GM21515 (cell line): ENCODE data around the gene FBXL16.
"Not testable (repeated sequence)": the region's sequence is repeated elsewhere in the genome, so short reads cannot be mapped to it uniquely, and the experiment has no call there.

Source experiments
- ATAC-seq: cut with Tn5 transposase; IDR thresholded peaks from one replicate; pipeline ENCODE4 v1.9.1; 2021; ENCODE audit not compliant: unreplicated experiment

FBXL16 gene

DNA sequence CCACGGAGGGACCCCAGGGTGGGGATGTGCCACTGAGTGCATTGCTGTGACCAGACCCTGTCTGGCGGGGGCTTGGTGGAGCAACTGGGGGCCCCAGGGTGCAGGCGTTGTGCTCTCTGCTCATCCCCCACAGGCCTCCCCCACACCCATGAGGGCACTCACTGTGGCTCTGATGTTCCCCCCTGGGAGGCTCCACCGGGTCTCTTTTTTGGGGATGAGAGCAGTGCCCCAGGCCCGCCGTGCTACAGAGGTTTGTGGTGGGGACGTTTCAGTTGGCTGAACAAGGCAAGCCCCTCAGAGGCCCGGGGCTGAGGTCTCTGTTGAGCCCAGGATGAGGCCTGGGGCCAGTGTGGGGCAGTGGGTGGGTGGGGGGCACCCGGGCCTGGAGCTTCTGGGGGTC lies 18.1 kb upstream of the FBXL16 start:
- no peak for ATAC-seq

DNA sequence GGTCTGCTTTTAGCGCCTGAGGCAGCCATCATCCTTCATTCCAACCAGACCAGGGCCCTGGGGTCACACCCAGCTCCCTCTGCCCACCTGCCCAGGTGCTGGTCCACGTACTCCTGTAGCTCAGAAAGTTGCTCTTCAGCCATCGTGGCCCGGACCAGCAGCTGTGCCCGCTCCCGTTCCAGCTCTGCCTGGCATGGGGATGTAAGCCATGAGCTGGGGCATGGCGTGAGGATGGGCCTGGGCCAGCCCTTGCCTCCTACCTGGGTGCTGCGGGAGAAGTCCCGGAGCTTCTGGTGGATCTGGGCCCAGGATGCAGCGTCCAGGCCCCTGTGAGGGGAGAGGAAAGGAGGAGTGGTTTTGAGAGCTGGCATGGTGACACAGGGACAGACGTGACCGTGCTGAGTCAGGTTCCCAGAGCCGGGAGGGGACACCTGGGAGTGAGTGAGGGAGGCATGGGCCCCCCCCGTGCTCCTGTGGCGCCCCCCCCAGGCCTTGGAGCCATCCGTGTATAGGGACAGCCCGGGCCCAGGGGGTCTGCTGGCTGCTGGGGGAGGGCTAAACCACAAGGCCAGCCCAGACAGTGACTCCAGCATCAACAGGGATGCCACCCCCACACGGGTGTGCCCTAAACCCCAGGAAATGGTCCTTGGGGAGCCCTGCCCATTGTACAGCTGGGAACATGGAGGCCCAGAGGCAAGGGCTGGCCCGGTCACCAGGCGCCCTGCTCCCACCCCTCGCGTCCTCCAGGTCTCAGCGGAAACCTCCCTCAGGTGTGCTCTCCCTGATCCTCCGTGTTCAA lies 17.4 kb upstream of the FBXL16 start:
- no peak for ATAC-seq

DNA sequence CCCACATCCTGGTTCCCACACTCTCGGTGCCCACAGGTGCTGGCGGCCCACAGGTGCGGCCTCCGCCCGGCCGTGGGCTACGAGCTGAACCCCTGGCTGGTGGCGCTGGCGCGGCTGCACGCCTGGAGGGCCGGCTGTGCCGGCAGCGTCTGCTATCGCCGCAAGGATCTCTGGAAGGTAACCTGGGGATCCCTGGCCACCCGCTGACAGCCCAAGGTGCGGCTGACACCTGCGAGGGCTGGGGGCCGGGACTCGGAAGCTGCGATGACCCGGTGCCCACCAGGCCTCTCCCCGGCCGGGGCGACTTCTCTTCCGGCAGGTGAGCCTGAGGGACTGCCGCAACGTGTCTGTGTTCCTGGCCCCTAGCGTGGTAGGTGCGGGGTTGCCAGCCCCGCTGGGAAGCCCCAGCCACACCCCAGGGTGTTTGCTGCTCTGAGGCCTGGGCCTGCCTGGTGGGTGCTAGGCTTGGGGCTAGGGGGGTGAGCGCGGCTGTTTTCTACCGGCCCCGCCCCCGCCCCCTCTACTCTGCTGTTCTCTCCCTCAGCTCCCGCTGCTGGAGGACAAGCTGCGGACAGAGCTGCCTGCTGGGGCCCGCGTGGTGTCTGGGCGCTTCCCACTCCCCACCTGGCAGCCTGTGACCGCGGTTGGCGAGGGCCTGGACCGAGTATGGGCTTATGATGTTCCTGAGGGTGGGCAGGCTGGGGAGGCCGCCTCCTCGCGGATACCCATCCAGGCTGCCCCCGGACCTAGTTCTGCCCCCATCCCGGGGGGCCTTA lies 16.4 kb upstream of the FBXL16 start:
- no peak for ATAC-seq

DNA sequence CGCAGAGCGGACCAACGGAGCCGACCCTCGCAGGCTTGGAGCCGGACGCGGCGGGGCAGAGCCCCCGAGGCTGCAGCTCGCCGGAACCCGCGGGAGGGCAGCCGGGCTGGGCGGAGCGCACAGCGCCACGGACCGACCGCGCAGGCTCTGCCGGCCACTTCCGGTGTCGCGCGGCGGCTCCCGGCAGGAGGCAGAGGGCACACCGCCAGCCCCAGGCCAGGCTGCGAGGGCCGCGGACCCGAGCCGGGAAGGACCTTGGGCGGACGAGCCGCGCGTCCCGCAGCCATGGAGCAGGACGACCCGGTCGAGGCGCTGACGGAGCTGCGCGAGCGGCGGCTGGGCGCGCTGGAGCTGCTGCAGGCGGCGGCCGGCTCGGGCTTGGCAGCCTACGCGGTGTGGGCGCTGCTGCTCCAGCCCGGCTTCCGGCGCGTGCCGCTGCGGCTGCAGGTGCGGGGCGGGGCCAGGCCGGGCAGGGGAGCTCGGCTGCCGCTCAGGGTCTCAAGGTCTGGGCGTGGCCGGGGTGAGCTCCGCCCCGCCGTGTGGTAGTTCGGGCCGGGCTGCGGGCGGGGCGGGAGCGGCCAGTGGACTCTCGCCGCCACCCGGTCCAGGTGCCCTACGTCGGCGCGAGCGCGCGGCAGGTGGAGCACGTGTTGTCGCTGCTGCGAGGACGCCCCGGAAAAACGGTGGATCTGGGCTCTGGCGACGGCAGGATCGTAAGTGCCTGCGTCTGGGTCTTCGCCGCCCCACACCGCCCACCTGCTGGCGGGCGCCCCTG lies 15.6 kb upstream of the FBXL16 start, which contains the start of gene ANTKMT:
Gene ANTKMT (plus strand): TSS at position 157 of the 775 bp plus-strand sequence. CDS start 129 bp downstream, at position 286.
- peak; percentile 63 for ATAC-seq

DNA sequence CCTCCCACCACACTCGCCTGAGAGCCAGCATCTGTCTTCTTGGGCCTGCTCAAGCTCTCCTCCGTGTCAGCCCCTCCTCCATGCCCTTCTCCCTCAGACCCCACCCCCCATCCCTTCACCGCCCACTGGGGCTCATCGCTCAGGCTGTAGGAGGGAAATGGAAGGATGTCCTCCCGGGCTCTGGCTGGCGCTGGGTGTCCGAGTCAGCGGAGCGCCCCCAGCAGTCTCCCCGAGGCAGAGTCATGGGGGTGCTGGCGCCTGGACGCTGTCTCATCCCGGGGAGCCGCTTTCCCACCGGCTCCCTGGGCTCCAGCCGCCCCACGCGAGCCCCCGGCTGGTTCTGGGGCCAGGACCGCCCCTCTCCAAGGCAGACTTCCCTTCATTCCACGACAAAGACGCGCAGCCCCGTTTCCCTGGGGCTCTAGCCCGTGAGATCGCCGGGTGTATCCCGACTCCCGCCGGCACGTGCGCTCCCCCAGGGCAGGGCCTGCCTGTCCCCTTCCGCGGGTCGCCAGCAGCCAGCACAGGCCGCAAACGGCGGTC lies 14.9 kb upstream of the FBXL16 start:
- ATAC-seq, result peak; percentile 12

DNA sequence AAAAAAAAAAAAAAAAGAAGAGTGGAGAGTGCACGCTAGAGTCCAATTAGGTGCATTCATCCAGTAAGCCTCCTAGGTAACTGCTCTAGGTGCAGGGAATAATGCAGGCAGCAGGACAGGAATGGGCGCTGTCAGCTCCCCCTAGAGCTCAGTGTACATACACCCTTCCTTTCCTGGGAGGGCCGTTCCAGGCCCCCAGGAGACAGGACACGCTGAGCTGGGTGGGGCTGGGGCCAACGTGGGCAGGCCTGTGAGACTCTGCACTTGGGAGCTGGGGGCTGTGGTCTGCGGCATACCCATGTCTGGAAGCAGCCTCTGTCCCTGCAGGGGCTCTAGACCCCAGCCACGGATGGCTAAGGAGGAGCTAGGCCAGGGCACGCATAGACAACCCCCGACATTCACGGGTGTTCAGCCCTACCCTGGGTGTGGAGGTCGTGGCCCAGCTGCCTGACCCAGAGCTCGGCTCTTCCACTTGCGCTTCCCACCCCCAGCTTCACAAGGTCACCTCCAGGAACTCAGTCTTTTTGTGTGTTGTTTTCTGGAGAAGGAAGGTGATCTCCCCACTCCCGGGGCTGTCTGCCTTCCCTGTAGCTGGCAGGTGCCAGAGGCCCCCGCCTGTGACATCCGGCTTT lies 14.3 kb upstream of the FBXL16 start:
- no peak for ATAC-seq

DNA sequence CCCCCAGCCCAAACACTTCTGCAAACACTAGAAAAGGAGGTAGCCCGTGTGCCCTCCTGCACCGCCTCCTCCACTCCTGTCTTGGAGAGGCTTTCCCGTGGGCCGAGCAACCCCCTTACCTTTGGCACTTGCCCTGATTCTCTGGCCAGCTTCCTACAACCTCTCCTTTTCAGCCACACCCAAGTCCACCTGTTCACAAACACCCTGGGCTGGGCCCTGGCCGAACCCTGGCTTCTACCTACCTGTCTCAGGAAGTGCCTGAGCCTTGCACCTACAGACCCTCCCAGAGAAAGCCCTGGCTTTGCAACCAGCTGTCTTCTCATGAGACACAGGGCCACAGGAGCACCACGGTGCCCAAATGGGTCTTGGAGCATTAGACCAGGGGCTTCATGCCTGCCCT lies 13.3 kb upstream of the FBXL16 start:
- ATAC-seq, result no peak

DNA sequence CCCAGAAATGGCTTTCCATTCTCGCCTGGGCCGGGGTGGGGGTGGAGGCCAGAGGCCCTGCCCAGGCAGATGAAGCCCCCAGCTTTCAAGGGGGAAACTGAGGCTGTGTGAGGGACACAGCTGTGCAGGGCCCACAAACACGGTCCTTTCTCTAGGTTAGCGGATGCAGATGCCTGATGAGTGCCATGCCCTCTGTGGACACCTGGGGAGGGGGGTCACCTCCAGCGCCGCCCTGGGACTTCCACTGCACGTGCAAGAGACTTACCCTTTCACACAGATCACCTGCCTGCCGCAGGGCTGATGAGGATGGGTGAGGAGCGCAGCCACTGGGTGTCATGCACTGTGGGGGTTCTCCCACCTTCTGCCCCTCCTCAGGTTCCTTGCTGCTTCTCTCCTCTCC lies 12.8 kb upstream of the FBXL16 start:
- no peak for ATAC-seq

DNA sequence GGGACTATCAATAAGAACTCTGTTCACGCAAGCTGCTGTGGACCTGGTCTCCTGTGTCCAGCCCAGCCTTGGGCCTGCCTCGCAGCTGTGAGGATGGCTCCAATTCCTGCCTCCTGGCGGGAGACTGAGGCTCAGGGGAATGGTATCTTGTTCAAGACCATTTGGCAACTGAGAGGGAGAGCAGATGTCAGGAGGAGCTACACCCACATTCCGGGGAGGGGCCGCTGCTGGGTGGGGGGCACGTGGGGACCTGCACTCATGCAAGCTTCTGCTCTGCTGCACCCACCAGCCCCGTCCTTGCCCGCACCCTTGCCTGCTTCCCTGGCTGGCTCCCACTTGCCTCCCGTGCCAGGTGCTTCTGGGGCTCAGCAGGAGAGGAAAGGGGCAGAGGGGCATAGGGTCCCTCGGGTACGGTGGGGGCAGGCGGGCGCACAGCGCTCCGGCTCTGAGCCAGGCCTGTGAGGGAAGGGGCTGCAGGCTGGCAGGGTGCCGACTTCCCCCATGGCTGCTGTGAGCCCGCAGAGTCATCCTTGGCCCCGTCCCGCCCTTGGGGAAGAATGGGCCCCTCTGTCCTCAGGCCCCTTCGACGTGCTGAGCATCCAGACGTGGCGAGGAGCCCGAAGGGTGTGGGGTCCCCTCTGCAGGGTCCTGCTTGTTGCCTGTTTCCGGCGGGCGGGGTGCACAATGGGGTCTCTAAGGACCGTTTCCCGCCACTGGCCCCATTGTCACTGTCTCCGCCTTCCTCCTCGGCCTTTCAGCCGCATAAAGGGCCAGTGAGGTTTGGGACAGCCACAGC lies 12.0 kb upstream of the FBXL16 start:
- ATAC-seq, result no peak

DNA sequence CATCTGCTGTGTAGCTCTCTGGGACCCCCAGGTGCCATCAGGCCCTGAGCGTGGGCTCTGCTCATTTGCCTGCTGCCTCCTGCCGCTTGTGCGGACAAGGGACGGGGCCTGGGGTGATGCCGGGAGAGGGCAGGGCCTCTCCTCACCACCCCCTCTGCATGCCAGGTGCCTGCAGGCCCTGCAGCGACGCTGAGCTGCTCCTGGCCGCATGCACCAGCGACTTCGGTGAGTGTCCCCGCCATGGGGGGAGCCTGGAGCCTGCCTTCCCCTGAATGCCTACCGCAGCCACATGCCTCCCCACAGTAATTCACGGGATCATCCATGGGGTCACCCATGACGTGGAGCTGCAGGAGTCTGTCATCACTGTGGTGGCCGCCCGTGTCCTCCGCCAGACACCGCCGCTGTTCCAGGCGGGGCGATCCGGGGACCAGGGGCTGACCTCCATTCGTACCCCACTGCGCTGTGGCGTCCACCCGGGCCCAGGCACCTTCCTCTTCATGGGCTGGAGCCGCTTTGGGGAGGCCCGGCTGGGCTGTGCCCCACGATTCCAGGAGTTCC lies 11.2 kb upstream of the FBXL16 start:
- no peak for ATAC-seq

DNA sequence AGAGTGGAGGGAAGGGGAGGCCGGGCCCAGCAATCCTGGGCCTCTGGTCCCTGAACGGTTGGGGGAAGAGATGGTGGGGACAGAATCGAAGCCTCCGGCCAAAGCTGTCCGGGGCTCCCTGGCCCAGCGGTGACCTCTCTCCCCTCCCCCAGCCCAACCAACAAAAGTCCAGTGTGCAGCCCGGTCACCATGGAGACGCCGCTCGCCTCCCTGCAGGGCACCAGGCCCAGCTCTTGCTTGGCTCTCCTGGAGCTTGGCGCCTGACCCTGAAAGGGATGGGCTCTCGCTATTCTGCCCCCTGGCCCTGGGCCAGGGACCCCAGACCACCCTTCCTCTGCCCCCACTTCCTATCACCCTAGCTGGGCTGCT lies 10.6 kb upstream of the FBXL16 start:
- no peak for ATAC-seq

DNA sequence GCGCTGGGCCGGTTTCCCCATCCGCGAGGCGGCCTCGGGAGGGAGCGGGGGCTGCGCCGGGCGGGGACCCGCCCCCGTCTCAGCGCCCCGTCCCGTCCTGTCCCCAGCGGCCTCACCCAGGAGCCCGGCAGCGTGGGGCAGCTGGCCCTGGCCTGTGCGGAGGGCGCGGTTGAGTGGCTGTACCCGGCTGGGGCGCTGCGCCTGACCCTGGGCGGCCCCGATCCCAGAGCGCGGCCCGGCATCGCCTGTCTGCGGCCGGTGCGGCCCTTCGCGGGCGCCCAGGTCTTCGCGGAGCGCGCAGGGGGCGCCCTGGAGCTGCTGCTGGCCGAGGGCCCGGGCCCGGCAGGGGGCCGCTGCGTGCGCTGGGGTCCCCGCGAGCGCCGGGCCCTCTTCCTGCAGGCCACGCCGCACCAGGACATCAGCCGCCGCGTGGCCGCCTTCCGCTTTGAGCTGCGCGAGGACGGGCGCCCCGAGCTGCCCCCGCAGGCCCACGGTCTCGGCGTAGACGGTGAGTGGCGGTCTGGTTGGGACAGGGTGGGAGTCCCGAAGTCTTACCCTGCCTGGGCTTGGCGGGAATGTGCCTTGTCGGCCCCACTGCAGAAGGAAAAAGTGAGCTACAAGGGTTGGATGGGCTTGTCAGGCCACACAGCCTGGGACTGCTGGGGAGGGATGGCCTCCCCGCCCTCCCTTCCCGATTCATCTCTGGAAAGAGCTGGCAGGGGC lies 10.0 kb upstream of the FBXL16 start:
- peak; percentile 3 for ATAC-seq

DNA sequence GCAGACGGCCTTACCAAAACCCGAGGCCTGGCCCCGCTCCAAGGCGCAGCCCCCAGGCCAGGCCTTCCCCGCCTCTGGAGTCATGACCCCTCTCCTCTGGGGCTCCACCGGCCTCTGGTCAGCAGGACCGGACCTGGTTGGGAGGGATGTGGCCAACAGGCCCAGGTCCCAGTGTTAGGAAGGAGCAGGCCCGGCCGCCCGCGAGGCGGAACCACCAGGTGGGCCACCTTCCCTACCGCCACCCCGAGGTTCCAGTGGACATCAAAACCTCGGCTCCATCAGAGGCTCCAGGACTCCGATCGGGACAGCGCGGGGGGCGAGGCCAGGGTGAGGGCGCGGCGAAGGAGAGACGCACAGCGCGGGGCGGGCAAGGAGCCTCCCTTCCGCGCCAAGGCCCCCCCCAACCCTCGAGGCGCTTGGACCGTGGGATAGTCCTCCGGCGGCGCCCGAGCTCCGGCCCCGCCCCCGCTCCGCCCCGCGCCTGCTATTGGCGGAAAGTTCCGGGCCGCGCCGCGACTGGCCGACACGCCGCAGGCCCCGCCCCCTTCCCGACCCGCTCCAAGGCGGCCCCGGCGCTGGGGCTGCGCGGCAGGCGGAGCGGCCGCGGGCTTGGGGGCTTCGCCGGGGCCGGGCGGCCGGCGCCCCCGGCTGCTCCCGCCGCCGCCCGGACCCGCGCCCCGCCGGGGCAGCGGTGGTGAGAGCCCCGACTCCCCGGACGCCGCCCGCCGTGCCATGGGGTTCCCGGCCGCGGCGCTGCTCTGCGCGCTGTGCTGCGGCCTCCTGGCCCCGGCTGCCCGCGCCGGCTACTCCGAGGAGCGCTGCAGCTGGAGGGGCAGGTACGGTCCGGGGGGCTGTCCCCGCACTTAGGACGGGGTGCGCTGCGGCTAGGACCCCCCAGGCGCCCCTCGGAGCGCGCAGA lies 9.2 kb upstream of the FBXL16 start, which contains the start of gene METRN:
Gene METRN (plus strand): TSS at position 561 of the 919 bp plus-strand sequence. CDS start 172 bp downstream, at position 733.
- ATAC-seq, result peak; percentile 60

DNA sequence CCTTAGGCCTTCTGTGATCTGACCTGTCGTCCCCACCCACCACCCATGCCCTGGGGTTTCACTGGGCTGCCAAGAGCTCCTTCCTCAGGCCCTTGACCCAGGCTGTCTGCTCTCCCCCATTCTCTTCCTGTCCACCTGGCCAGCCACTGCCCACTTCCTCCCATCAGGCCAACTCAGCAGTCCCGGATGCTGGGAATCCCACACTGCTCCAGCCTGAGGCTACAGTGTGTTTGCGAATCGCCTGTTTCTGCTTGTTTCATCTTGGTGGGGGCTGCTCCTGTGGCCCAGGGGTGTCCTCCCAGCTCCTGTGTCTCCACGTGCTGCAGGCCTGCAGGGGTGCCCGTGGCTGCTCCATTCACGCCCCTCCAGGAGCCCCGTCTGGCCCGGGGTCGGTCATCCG lies 8.5 kb upstream of the FBXL16 start:
- no peak for ATAC-seq

DNA sequence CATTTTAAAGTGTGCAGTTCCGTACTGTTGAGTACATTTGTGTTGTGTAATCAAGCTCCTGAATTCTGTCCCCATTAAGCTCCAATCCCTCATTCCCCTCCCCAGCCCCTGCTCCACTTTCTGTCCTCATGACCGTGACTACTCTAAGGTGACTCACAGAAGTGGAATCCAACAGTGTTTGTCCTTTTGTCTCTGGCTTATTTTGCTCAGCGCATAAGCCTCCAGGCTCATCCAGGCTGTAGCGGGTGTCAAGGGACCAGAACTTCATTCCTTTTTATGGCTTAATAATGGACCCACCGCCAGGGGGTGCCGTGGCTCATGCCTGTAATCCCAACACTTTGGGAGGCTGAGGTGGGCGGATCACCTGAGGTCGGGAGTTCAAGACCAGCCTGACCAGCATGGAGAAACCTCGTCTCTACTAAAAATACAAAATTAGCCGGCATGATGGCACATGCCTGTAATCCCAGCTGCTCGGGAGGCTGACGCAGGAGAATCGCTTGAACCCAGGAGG lies 7.2 kb upstream of the FBXL16 start:
- ATAC-seq, result not testable (repeated sequence)

DNA sequence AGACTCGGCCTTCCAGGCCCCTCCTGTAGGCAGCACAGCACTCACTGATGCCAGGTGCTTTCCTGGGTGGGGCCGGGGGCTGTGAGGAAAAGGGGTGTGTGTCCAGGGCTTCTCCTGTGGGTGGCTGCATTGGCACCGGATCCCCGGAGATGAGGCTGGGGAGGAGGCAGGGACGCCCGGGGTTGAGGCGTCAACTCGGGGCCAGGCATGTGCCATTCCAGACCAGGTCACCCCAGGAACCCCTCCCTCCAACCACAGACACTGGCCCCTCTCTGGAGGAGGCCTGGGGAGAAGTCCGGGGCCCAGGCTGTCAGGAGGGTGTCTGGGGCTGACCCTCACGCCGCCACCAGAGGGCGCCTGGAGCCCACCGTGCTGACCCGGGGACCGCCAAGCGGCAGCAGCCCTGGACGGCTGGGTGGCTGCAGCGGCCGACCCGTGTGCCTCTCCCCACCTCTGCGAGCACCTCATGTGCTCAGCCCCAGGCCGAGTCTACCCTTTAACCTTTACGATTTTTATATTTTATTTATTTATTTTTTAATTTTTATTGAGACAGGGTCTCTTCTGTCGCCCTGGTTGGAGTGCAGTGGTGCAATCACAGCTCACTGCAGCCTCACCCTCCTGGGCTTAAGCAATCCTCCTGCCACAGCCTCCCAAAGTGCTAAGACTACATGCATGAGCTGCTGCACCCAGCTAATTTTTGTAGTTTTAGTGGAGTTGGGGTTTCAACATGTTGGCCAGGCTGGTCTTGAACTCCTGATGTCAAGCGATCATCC lies 6.1 kb upstream of the FBXL16 start:
- ATAC-seq, result no peak

DNA sequence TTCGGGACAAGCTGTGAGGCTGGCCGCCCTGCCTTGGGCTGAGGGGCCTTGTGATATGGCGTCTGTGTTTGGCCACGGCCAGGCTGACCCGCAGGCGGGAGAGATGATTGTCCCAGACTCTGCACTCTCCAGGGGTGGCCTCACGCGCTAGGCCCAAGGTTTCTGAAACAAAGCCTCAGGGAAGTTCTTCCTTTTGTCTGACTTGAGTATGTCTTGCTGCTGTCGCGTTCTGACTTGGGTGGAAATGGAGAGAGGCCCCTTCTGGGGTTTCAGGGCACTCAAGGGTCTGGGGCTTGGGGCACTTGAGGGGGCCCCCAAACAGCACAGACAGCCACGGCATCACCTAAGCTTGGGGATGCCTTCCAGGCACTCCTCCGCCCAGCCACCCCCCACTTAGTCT lies 5.5 kb upstream of the FBXL16 start:
- no peak for ATAC-seq
